ENCODE results near the gene CABLES1. TPM values are rescaled to one million over a fixed set of nuclear protein-coding genes. Genes with fewer than 3 reads are reported as not detected.

Gene CABLES1
- total and polyA plus RNA-seq, 7 experiments from 2014 or later: 0.11 to 5.7 (median 0.58) TPM; not detected in 3

- ChIA-PET CTCF (no interaction called here), POLR2A (no interaction called here)
- H3K4me1 ChIP-seq (ENCODE audit: control insufficient read depth in 2 of 2, insufficient read depth in 2 of 2, low read length in 2 of 2): peaks cover 0 to 16% of the 10 kb centered on the region in 2 donors
- Mint-ChIP-seq H3K27ac (peak overlapping the region in 2 of 9 donors; percentile 28 to 80), H3K4me1 (peaks cover 9 to 40% (median 14%) of the 10 kb centered on the region in 7 donors), H3K4me3 (peak overlapping the region in 2 of 10 donors; percentile 18 to 61), H3K27me3 (no peaks in the 10 kb centered on the region), H3K9me3 (peaks cover 0 to 5% (median 0%) of the 10 kb centered on the region in 11 donors), H3K36me3 (peaks cover 0 to 17% (median 5%) of the 10 kb centered on the region in 5 donors)
- intact Hi-C loops (cut with micrococcal nuclease): no loop called here
- H3K27me3 ChIP-seq (ENCODE audit: control insufficient read depth in 2 of 2, insufficient read depth in 2 of 2, low read length in 2 of 2): no peaks in the 10 kb centered on the region
- DNase-seq (no peak), ATAC-seq (peak; percentile 89)
- H3K9me3 ChIP-seq (ENCODE audit: control insufficient read depth in 2 of 3, low read length in 3 of 3): no peaks in the 10 kb centered on the region
- H3K36me3 ChIP-seq (ENCODE audit: control insufficient read depth in 2 of 3, insufficient read depth in 3 of 3, low read length in 3 of 3): no peaks in the 10 kb centered on the region
- no peak overlapping the region for H3K4me3 ChIP-seq (ENCODE audit: low read length)
- H3K27ac ChIP-seq (ENCODE audit: low read depth, low read length): no peak overlapping the region
These were observed 171.5 kb downstream of the CABLES1 start for GRCh38 chr18:23306822-23307221.

GRCh38 chr18:23307567-23308295, 172.4 kb downstream of the CABLES1 start:
- Histone ChIP-seq H3K4me1 (ENCODE audit: control insufficient read depth in 2 of 2, insufficient read depth in 2 of 2, low read length in 2 of 2) (peaks cover 0 to 16% of the 10 kb centered on the region in 2 donors), H3K27me3 (ENCODE audit: control insufficient read depth in 2 of 2, insufficient read depth in 2 of 2, low read length in 2 of 2) (no peaks in the 10 kb centered on the region), H3K4me3 (ENCODE audit: low read length) (no peak overlapping the region), H3K36me3 (ENCODE audit: control insufficient read depth in 2 of 3, insufficient read depth in 3 of 3, low read length in 3 of 3) (no peaks in the 10 kb centered on the region), H3K27ac (ENCODE audit: low read depth, low read length) (no peak overlapping the region), H3K9me3 (ENCODE audit: control insufficient read depth in 2 of 3, low read length in 3 of 3) (no peaks in the 10 kb centered on the region)
- ChIA-PET POLR2A (no interaction called here), CTCF (no interaction called here)
- ATAC-seq (peak; percentile 18), DNase-seq (no peak)
- peaks cover 0 to 18% (median 5%) of the 10 kb centered on the region in 5 donors for H3K36me3 Mint-ChIP-seq
- H3K27ac Mint-ChIP-seq: peak overlapping the region in 1 of 9 donors; percentile 90
- H3K4me3 Mint-ChIP-seq: peak overlapping the region in 2 of 10 donors; percentile 45 to 82
- no peaks in the 10 kb centered on the region for H3K27me3 Mint-ChIP-seq
- peaks cover 0 to 5% (median 0%) of the 10 kb centered on the region in 11 donors for H3K9me3 Mint-ChIP-seq
- H3K4me1 Mint-ChIP-seq: peaks cover 9 to 49% (median 14%) of the 10 kb centered on the region in 7 donors
- intact Hi-C loops (cut with micrococcal nuclease): no loop called here

Other genes with a start within 250 kb of the CABLES1 start
- 10 to 100 TPM in 1 of 5 experiments, 1 to 10 TPM in 4; 1.5 to 55.8 (median 2.5) TPM for gene RBBP8, start 202.2 kb upstream of the CABLES1 start, total RNA-seq
- 1 to 10 TPM in 1 of 2 donors, under 1 TPM in 1; 0.59 to 1.3 TPM for gene RBBP8, start 202.2 kb upstream of the CABLES1 start, polyA plus RNA-seq